HG02571 (cell line): ENCODE results near the gene SLC7A10.
"Not testable (repeated sequence)": the region's sequence is repeated elsewhere in the genome, so short reads cannot be mapped to it uniquely, and the experiment has no call there.

Experiments used
- ATAC-seq: cut with Tn5 transposase; IDR thresholded peaks from one replicate; pipeline ENCODE4 v1.9.1; 2021; ENCODE audit warnings: mild to moderate bottlenecking, moderate library complexity; ENCODE audit not compliant: unreplicated experiment

The SLC7A10 gene

GRCh38 chr19:33239223-33239975, 13.7 kb upstream of the SLC7A10 start:
- ATAC-seq, result no peak

- ATAC-seq, result no peak
Measured at GRCh38 chr19:33238481-33239149, 13.0 kb upstream of the SLC7A10 start.

GRCh38 chr19:33236696-33237390, 11.2 kb upstream of the SLC7A10 start:
- no peak for ATAC-seq

- no peak for ATAC-seq
Measured at GRCh38 chr19:33235996-33236350, 10.3 kb upstream of the SLC7A10 start.

DNA sequence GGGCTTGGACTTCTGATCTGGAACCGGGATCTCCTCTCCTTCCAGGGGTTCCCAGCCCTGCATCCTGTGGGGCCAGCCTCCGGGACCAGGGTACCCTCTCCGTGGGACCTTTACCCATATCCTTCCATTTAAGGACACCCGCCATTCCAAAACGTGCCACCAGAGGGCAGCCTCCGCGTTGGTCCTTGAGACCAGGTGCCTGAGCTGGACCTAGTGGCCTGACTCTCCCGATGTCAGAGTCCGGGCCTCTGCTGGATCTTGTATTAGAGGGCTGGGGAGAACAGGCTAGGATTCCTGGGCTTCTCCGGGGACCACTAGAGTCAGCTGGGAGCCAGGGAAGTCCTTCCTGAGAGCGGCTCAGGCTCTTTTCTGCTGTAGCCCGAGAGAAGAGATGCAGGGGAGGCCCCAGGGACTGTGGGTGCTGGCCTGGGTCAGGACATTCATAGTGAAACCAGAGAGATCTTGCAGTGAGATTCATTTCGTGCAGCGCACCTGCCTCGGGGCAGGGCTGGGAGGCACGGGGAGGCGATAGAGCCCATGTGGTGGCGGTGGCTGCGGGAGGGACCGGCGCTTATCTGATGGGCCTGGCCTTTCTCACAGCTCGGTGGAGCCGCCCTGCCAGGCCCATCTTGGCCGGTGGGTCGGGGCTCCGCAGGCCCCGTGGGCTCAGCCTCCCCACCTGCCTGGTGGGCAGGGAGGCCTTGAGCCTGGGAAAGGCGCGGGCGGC, 9.8 kb upstream of the SLC7A10 start:
- peak; percentile 84 for ATAC-seq

- no peak for ATAC-seq
Measured at GRCh38 chr19:33234736-33235135, 9.1 kb upstream of the SLC7A10 start.

DNA sequence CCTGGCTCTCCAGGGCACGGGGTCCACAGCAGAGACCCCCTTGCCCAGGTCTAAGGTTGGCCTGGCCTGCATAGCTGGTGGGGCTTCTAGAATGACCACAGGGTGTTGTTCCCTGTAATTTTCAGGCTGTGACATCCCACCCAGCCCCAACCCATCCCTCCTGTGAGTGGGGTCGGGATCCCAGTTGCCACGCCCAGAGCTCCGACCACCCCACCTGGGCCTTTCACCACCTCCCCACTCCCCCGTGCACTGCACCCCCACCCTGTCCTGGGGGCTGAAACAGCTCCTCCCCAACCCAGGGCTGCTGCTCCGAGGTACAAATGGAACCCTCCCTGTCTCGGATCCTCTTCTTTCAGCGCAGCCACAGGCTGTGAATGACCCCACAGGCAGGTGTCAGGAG, 8.4 kb upstream of the SLC7A10 start:
- ATAC-seq, result no peak

- no peak for ATAC-seq
Measured at GRCh38 chr19:33233056-33233873, 7.6 kb upstream of the SLC7A10 start.

- no peak for ATAC-seq
Measured at GRCh38 chr19:33232656-33233055, 7.0 kb upstream of the SLC7A10 start.

DNA sequence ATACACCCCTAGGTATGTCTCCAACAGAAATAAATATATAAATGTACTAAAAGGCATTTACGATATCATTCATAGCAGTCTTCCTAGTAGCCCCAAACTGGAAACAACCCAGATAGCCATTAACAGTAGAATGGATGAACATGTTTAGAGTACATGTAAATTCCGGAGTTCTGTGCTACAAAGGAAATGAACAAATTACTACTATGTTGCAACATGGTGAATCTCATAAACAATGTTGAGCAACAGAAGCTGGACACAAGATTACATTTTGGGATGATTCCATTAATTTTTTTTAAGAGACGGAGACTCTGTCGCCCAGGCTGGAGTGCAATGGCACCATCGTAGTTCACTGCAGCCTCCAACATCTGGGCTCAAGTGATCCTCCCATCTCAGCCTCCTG, 5.9 kb upstream of the SLC7A10 start:
- ATAC-seq, result no peak

GRCh38 chr19:33229962-33230361, 4.3 kb upstream of the SLC7A10 start:
- ATAC-seq, result no peak

GRCh38 chr19:33227870-33228599, 2.4 kb upstream of the SLC7A10 start:
- ATAC-seq, result no peak

- no peak for ATAC-seq
Measured at GRCh38 chr19:33227242-33227650, 1.6 kb upstream of the SLC7A10 start.

DNA sequence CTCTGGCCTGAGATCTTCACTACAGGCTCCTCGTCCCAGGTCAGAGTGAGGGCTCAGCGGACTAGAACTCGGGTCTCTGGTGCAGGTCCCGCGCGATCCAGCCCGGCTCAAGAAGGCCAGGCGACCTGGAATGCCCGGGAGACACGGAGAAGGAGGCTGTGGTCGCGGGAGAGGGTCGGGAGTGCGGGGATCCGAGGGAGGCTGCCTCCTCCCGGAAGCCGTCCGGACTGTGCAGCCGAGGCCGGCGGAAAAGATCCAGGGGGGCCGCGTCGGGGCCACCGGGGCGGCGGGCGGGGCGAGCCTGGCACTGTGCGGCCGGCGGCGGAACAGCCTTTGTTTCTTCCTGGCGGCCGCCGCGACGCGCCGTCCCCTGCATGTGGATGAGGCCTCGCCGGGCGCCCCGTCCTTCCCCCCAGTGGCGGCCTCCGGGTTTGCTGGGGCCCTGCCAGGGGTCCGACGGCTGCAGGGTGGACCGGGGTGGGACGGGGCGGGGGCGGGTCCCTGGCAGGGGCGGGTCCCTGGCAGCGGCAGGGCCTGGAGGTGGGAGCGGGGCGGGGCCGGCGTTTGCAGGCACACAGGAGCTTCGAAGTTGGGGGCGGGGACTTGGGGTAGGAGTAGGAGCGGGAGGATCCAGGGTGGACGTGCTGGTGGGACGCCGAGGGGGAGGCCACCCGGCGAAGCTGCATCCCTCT, 1.0 kb upstream of the SLC7A10 start:
- no peak for ATAC-seq

DNA sequence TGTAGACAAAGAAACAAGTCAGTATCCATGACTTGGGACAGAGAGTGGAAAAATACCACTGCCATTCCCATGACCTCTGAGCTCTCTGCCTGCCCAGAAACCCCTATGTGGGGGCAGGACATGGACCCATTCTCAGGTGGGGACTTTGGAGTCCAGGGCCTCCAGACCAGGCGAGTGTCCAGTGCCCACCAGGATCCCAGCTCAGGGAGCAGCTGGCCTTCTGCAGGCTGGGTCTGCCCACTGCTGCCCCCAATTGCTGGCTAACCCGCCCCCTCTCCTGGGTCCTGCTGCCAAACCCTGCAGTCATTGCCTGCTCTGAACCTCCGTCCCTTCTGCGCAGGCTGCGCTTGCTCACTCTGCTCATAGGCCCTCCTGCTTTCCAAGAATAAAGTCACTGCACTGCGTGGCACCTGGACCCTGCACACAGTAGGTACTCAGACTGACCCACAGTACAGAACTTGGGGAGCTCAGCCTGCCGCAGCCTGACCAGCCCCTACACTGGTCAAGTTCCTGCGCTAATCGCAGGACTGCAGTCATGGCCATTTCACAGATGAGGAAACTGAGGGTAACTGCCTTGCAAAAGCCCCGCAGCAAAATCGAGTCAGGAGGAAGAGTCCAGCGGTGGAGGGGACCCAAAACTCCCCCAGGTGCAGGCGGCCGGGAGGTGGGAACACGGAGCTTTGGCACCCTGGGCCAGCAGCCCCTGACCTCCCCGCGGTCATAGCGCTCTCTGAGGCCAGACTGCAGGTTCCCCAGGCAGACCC, 774 bp downstream of the SLC7A10 start:
- no peak for ATAC-seq

DNA sequence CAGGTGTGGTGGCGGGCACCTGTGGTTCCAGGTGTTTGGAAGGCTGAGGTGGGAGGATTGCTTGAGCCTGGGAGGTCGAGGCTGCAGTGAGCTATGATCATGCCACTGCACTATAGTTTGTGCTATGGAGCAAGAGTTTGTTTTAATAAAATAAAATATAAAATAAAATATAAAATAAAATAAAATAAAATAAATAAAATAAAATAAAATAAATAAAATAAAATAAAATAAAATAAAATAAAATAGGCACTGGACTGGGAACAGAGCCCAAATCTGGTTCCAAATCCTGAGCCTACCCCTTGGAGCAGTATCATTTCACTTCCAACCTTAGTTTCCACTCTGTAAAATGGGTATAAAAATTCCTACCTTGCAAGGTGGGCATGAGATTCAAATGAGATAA, 3.4 kb downstream of the SLC7A10 start:
- ATAC-seq, result not testable (repeated sequence)

DNA sequence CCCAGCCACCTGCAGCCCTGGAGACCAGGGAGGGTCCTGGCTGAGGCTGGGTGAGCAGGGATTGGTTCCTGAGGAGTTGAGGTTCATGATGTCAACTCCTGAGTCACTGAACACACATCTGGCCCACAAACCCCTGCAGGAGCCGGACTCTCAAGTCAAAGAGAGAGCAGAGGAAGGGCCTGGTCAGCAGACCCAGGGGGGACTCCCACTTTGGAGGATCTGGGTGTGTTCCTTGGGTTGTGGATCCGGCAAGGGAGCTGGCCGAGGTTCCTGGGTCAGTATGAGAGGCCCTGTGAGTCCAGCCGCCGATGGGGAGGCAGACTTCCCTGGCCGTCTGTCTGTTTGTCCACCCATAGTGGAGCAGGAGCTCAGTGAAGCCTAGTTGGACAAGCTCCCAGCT, 4.0 kb downstream of the SLC7A10 start:
- ATAC-seq, result no peak

DNA sequence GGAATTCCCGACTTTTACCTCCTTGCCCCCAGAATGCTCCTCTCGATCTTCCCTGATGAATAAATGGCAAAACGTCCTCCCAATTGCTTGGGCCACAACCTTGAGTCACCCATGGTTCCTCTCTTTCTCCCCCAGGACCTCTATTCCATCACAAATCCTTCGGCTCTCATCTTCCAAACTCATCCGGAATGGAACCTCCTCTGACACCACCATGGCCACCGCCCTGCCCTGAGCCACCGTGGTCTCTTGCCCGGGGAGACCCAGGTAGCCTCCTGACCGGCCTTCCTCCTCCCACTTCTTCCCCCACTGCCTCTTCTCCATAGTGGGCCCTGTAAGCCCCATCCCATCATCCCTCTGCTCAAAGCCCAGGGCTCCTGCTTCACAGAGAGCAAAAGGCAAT, 4.9 kb downstream of the SLC7A10 start:
- no peak for ATAC-seq

DNA sequence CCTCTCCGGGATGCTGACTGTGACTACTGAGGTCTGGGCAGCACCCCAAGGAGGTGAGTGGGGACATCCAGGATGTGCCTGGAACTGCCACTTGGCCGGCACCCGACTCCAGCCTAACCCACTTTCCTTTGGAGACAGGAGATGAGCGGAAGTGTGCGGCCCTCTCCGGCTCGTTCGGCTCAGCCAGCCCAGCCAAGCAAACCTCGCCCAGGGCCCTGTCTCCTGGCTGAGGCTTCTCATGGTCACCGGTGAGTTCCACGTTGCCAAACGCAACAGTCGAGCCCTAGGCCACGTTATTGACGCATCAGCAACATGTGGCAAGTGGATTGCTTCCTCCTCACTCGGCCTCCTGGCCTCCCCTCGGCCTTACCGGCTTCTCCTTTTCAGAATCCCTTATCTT, 5.5 kb downstream of the SLC7A10 start:
- no peak for ATAC-seq
